ENCODE measurements around the gene MAPK6. TPM values are rescaled to one million over a fixed set of nuclear protein-coding genes. Genes with fewer than 3 reads are reported as not detected.
A peak's percentile ranks its signal among the peaks of the same experiment; 100 is the strongest.

The MAPK6 gene
- total RNA-seq, 2 experiments from 2014 or later = 48.5 to 49.8 TPM

- ChIA-PET POLR2A (interaction anchor here (1.5 kb wide), 1 partner anchor 65 kb away, joined by 6 read pairs; no protein-coding TSS in a partner anchor), CTCF (no interaction called here)
Measured at GRCh38 chr15:52113235-52113634, 94.2 kb downstream of the MAPK6 start.

DNA sequence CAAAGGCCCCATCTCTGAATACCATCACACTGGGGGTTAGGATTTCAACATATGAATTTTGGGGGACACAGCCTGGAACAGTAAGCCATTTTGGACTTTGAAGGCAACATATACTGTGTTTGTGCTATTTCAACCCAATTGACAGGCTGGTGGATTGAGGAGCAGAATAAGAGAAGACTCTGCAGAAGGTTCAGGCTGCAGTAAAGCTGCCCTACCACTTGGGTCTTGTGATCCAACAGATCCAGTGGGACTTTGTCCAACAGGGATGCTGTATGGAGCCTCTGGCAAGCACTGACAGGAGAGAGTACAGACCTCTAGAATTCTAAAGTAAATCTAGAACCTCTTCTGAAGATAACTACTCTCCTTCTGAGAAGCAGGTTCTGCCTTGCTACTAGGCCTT, 94.7 kb downstream of the MAPK6 start:
- DNase-seq (no peak), ATAC-seq (ENCODE audit: poor library complexity) (no peak)
- Histone ChIP-seq H3K27me3 (ENCODE audit: control insufficient read depth in 1 of 2, insufficient read depth in 2 of 2, low read length in 2 of 2) (peaks cover 9 to 12% of the 10 kb centered on the region in 2 experiments), H3K4me3 (ENCODE audit: low read length) (no peak overlapping the region), H3K4me1 (ENCODE audit: insufficient read depth, low read length) (peaks cover 19% of the 10 kb centered on the region), H3K36me3 (ENCODE audit: insufficient read depth, low read length) (no peaks in the 10 kb centered on the region), H3K27ac (ENCODE audit: low read depth in 1 of 2, low read length in 2 of 2) (no peak overlapping the region), H3K9me3 (ENCODE audit: control insufficient read depth in 1 of 2, insufficient read depth in 1 of 2, low read length in 2 of 2) (no peaks in the 10 kb centered on the region)
- ChIA-PET CTCF (interaction anchor here (0.5 kb wide), 1 partner anchor 117 kb away, joined by 3 read pairs; no protein-coding TSS in a partner anchor), POLR2A (no interaction called here)
- H3K4me1 Mint-ChIP-seq (ENCODE audit: low read depth) = peaks cover 18% of the 10 kb centered on the region
- peaks cover 20% of the 10 kb centered on the region for H3K27me3 Mint-ChIP-seq
- peak overlapping the region; percentile 45 for H3K4me3 Mint-ChIP-seq
- H3K36me3 Mint-ChIP-seq (ENCODE audit: low read depth) = no peaks in the 10 kb centered on the region
- no peak overlapping the region for H3K27ac Mint-ChIP-seq
- TF ChIP-seq CTCF (IDR thresholded peaks at IDR 0.05) = no peak
- no peaks in the 10 kb centered on the region for H3K9me3 Mint-ChIP-seq
- intact Hi-C loops (cut with DNase I, micrococcal nuclease) = no loop called here

More at GRCh38 chr15:52113235-52113634, 94.2 kb downstream of the MAPK6 start:
- Mint-ChIP-seq H3K36me3 (ENCODE audit: low read depth) (no peaks in the 10 kb centered on the region), H3K9me3 (no peaks in the 10 kb centered on the region), H3K4me3 (peak overlapping the region; percentile 45), H3K27ac (no peak overlapping the region), H3K4me1 (ENCODE audit: low read depth) (peaks cover 18% of the 10 kb centered on the region), H3K27me3 (peaks cover 25% of the 10 kb centered on the region)
- Histone ChIP-seq H3K36me3 (ENCODE audit: insufficient read depth, low read length) (no peaks in the 10 kb centered on the region), H3K9me3 (ENCODE audit: control insufficient read depth in 1 of 2, insufficient read depth in 1 of 2, low read length in 2 of 2) (no peaks in the 10 kb centered on the region), H3K4me1 (ENCODE audit: insufficient read depth, low read length) (peaks cover 19% of the 10 kb centered on the region), H3K27ac (ENCODE audit: low read depth in 1 of 2, low read length in 2 of 2) (no peak overlapping the region), H3K4me3 (ENCODE audit: low read length) (no peak overlapping the region), H3K27me3 (ENCODE audit: control insufficient read depth in 1 of 2, insufficient read depth in 2 of 2, low read length in 2 of 2) (peaks cover 9 to 13% of the 10 kb centered on the region in 2 experiments)
- intact Hi-C loops (cut with DNase I, micrococcal nuclease) = no loop called here
- TF ChIP-seq CTCF (IDR thresholded peaks at IDR 0.05) = no peak
- DNase-seq (no peak), ATAC-seq (ENCODE audit: poor library complexity) (no peak)

GRCh38 chr15:52114261-52115055, 95.4 kb downstream of the MAPK6 start:
- ATAC-seq (ENCODE audit: poor library complexity) = no peak
- H3K9me3 Mint-ChIP-seq = no peaks in the 10 kb centered on the region
- POLR2A ChIA-PET = no interaction called here

More at GRCh38 chr15:52114261-52115055, 95.4 kb downstream of the MAPK6 start:
- CTCF ChIA-PET = no interaction called here
- H3K27ac Mint-ChIP-seq = no peak overlapping the region
- peaks cover 18% of the 10 kb centered on the region for H3K4me1 Mint-ChIP-seq (ENCODE audit: low read depth)
- no peak for DNase-seq
- H3K36me3 Mint-ChIP-seq (ENCODE audit: low read depth) = no peaks in the 10 kb centered on the region
- H3K27me3 Mint-ChIP-seq = peaks cover 14% of the 10 kb centered on the region
- intact Hi-C loops (cut with DNase I, micrococcal nuclease) = no loop called here
- Histone ChIP-seq H3K27me3 (ENCODE audit: control insufficient read depth in 1 of 2, insufficient read depth in 2 of 2, low read length in 2 of 2) (peaks cover 6 to 11% of the 10 kb centered on the region in 2 experiments), H3K27ac (ENCODE audit: low read depth in 1 of 2, low read length in 2 of 2) (no peak overlapping the region), H3K4me1 (ENCODE audit: insufficient read depth, low read length) (peaks cover 19% of the 10 kb centered on the region), H3K4me3 (ENCODE audit: low read length) (no peak overlapping the region), H3K9me3 (ENCODE audit: control insufficient read depth in 1 of 2, insufficient read depth in 1 of 2, low read length in 2 of 2) (no peaks in the 10 kb centered on the region), H3K36me3 (ENCODE audit: insufficient read depth, low read length) (no peaks in the 10 kb centered on the region)
- TF ChIP-seq CTCF (IDR thresholded peaks at IDR 0.05) = no peak
- H3K4me3 Mint-ChIP-seq = no peak overlapping the region
